HepG2 (cell line): ENCODE measurements around the gene F12. TPM values are rescaled to one million over a fixed set of nuclear protein-coding genes. Genes with fewer than 3 reads are reported as not detected.

ENCODE experiments used
- ATAC-seq: fragments of 200-7000 bp; cut with Tn5 transposase; 3 replicates; pipeline ENCODE4 v1.9.1; 2020; ENCODE audit warnings: mild to moderate bottlenecking, moderate library complexity
- BruUV-seq: library from RNA; stranded (reverse); fragments of 400-500 nt; replicated peaks from 2 replicates; lab custom pipeline; 2021; lab: Mats Ljungman, UMichigan
- CTCF ChIA-PET: fragments of 300-600 bp; formaldehyde crosslinking; extraction: SDS; loops from one replicate; lab custom pipeline; 2021; ENCODE audit warnings: low total read pairs, inconsistent platforms, low intra/inter-chr PET ratio; lab: Yijun Ruan, JAX
- POLR2A ChIA-PET: fragments of 350-600 bp; sonication (Branson Sonifier 250); formaldehyde crosslinking; loops from one replicate; lab custom pipeline; 2020; ENCODE audit warnings: antibody characterized with exemption, inconsistent platforms; lab: Yijun Ruan, JAX
- DNase-seq: peaks from one replicate; pipeline ENCODE4 v3.0.0-alpha.2; 2015; ENCODE audit warnings: low spot score
- FAIRE-seq: peaks from 3 replicates; lab custom pipeline; 2011; peaks lifted over from hg19 to GRCh38; lab: Jason Lieb, UNC
- H2AFZ ChIP-seq: one replicate; pipeline ENCODE4 v1.6.1; 2011; ENCODE audit warnings: low read length, inconsistent platforms
- H3K27ac ChIP-seq: fragments of 300-600 bp; 3 replicates; pipeline ENCODE4 v1.8.0; 2011; ENCODE audit warnings: mixed run types, mild to moderate bottlenecking, mixed read lengths, low read length, inconsistent platforms; ENCODE audit not compliant: insufficient read depth; ENCODE audit errors: extremely low read length
- H3K27me3 ChIP-seq, 2 experiments: fragments of 200-600 bp in 1 of 2; 2 replicates in 1 of 2; 3 replicates in 1 of 2; pipeline versions ENCODE4 v1.6.0 to v1.8.0; 2011; ENCODE audit warnings: low read length in 2 of 2, mild to moderate bottlenecking in 2 of 2, moderate library complexity in 2 of 2, inconsistent platforms in 1 of 2; ENCODE audit not compliant: insufficient read depth in 2 of 2, control insufficient read depth in 1 of 2
- H3K36me3 ChIP-seq, 2 experiments: fragments of 200-600 bp in 1 of 2; replicated peaks in 1 of 2; 2 replicates in 1 of 2; 3 replicates in 1 of 2; pipeline versions ENCODE4 v1.5.1 to v1.8.0; 2011; ENCODE audit warnings: low read length in 2 of 2, inconsistent platforms in 1 of 2; ENCODE audit not compliant: insufficient read depth in 2 of 2, control insufficient read depth in 1 of 2
- H3K4me1 ChIP-seq: 2 replicates; pipeline ENCODE4 v1.5.1; 2012; ENCODE audit warnings: low read length, inconsistent platforms; ENCODE audit not compliant: insufficient read depth
- H3K4me2 ChIP-seq: 2 replicates; pipeline ENCODE4 v1.6.0; 2011; ENCODE audit warnings: low read depth, low read length, inconsistent platforms
- H3K4me3 ChIP-seq, 3 experiments: fragments of 200-600 bp in 1 of 3; sonication (generic), shearing (Covaris generic) in 1 of 3; replicated peaks in 1 of 3; 2 replicates each; pipeline ENCODE4 v1.5.1; 2011 to 2016; ENCODE audit warnings: low read length in 3 of 3, inconsistent platforms in 2 of 3, low read depth in 2 of 3, mild to moderate bottlenecking in 2 of 3, control low read depth in 1 of 3, mixed read lengths in 1 of 3; ENCODE audit not compliant: insufficient read depth in 1 of 3
- H3K79me2 ChIP-seq: one replicate; pipeline ENCODE4 v1.6.1; 2011; ENCODE audit warnings: low read length, inconsistent platforms; ENCODE audit not compliant: insufficient read depth
- H3K9ac ChIP-seq: 2 replicates; pipeline ENCODE4 v1.6.0; 2011; ENCODE audit warnings: mild to moderate bottlenecking, low read depth, low read length, inconsistent platforms; ENCODE audit not compliant: insufficient read depth
- H3K9me3 ChIP-seq: 2 replicates; pipeline ENCODE4 v1.5.1; 2012; ENCODE audit warnings: mild to moderate bottlenecking, low read length
- H4K20me1 ChIP-seq: 2 replicates; pipeline ENCODE4 v1.6.0; 2011; ENCODE audit warnings: inconsistent platforms, mild to moderate bottlenecking, low read length, moderate library complexity; ENCODE audit not compliant: insufficient read depth
- AHR ChIP-seq: IDR thresholded peaks from 2 replicates; pipeline ENCODE4 v1.6.1; 2018; ENCODE audit warnings: missing genetic modification reagents, missing compliant biosample characterization
- DRAP1 ChIP-seq: IDR thresholded peaks from 2 replicates; pipeline ENCODE4 v1.6.1; 2016; ENCODE audit warnings: missing genetic modification reagents, missing compliant biosample characterization
- MYC ChIP-seq: sonication (generic); formaldehyde crosslinking; IDR thresholded peaks from 2 replicates; pipeline ENCODE4 v1.9.0; 2021; ENCODE audit warnings: missing genetic modification reagents, borderline replicate concordance
- NAIF1 ChIP-seq: sonication (generic); formaldehyde crosslinking; IDR thresholded peaks from 2 replicates; pipeline ENCODE4 v1.5.0; 2020; ENCODE audit warnings: mild to moderate bottlenecking, missing genetic modification reagents, borderline replicate concordance
- POLR2AphosphoS5 ChIP-seq: IDR thresholded peaks from 2 replicates; pipeline ENCODE4 v1.6.1; 2012; ENCODE audit warnings: low read depth, low read length
- POLR2G ChIP-seq: fragments of 200-400 bp; formaldehyde crosslinking; IDR thresholded peaks from 2 replicates; pipeline ENCODE4 v1.6.1; 2018; ENCODE audit warnings: mild to moderate bottlenecking, low read depth, low read length, moderate library complexity
- TBP ChIP-seq: sonication (generic); formaldehyde crosslinking; IDR thresholded peaks from 2 replicates; pipeline ENCODE4 v1.5.0; 2020; ENCODE audit warnings: missing genetic modification reagents
- TSC22D2 ChIP-seq: sonication (generic); formaldehyde crosslinking; IDR thresholded peaks from 2 replicates; pipeline ENCODE4 v1.5.1; 2020; ENCODE audit warnings: missing genetic modification reagents, mild to moderate bottlenecking, borderline replicate concordance
- YEATS4 ChIP-seq: sonication (generic); formaldehyde crosslinking; IDR thresholded peaks from 2 replicates; pipeline ENCODE4 v1.4.0; 2020; ENCODE audit warnings: missing genetic modification reagents, borderline replicate concordance
- ZMYM3 ChIP-seq: sonication (generic); formaldehyde crosslinking; IDR thresholded peaks from 2 replicates; pipeline ENCODE4 v1.5.1; 2020; ENCODE audit warnings: mild to moderate bottlenecking, missing genetic modification reagents
- ZNF557 ChIP-seq: sonication (generic); formaldehyde crosslinking; IDR thresholded peaks from 2 replicates; pipeline ENCODE4 v1.4.0; 2020; ENCODE audit warnings: missing genetic modification reagents
- ZNF629 ChIP-seq: sonication (generic); formaldehyde crosslinking; conservative IDR thresholded peaks from 2 replicates; pipeline ENCODE4 v1.5.0; 2020; ENCODE audit warnings: missing genetic modification reagents
- ZNF687 ChIP-seq: sonication (generic); formaldehyde crosslinking; IDR thresholded peaks from 2 replicates; pipeline ENCODE4 v1.5.1; 2020; ENCODE audit warnings: mild to moderate bottlenecking, missing genetic modification reagents, moderate library complexity
- ZNF781 ChIP-seq: sonication (generic); formaldehyde crosslinking; IDR thresholded peaks from 2 replicates; pipeline ENCODE4 v1.5.1; 2020; ENCODE audit warnings: borderline replicate concordance, mild to moderate bottlenecking, missing genetic modification reagents; ENCODE audit errors: not compliant biosample characterization
- ZSCAN9 ChIP-seq: IDR thresholded peaks from 2 replicates; pipeline ENCODE4 v1.6.1; 2016; ENCODE audit warnings: borderline replicate concordance
- WGBS: methylation state at CpG from one replicate; pipeline ENCODE4 v1.1.6; 2017; ENCODE audit warnings: low lambda C conversion rate; 5-methylcytosine and 5-hydroxymethylcytosine counted together
- in situ Hi-C: cut with HindIII; loops from 2 replicates; pipeline ENCODE4 v1.10.0; 2017; ENCODE audit warnings: low pct_unique_long_range_greater_than_20kb; ENCODE audit not compliant: extremely low pct_ligation_motif_present
- intact Hi-C: fragments of 100-400 bp; cut with micrococcal nuclease; formaldehyde crosslinking; loops from one replicate; pipeline ENCODE4 v1.10.0; 2022; ENCODE audit not compliant: unreplicated experiment
- polyA plus RNA-seq, 8 experiments: library from polyadenylated mRNA; depleted of rRNA in 3 of 8; stranded (reverse) in 7 of 8; unstranded in 1 of 8; fragments of >200 nt; fragmentation: Illumina TruSeq in 4 of 8; extraction: Trizol in 4 of 8; gene quantifications; 2 replicates each; pipeline versions ENCODE4 v1.2.1 to v1.2.3, GENCODE V29; 2011 to 2016; ENCODE audit warnings: low read depth in 4 of 8, missing spikeins in 1 of 8, mixed read lengths in 1 of 8; ENCODE audit not compliant: insufficient read depth in 1 of 8
- total RNA-seq, 5 experiments: library from RNA; depleted of rRNA; stranded (reverse); fragments of >200 nt; fragmentation: Illumina TruSeq; extraction: Trizol; gene quantifications; 2 replicates each; pipeline ENCODE4 v1.2.3, GENCODE V29; 2016; ENCODE audit warnings: low read depth in 1 of 5

The F12 gene
- total and polyA plus RNA-seq, 2 of the 13 experiments (the other 11 are each of a cell fraction or from before 2014, with no cell fraction given): 2.5 to 3.0 TPM

GRCh38 chr5:177373806-177374205 lies 35.6 kb downstream of the F12 start:
- Histone ChIP-seq H4K20me1 (no peaks in the 10 kb centered on the region), H3K79me2 (peaks cover 8% of the 10 kb centered on the region), H3K36me3 (0 out of 5 replicates have a peak, but pooled peaks cover 0 to 4% of the 10 kb centered on the region in 2 experiments), H3K9me3 (no peaks in the 10 kb centered on the region), H3K27ac (no peak overlapping the region), H3K4me2 (no peak overlapping the region), H3K4me1 (peaks cover 83% of the 10 kb centered on the region), H3K27me3 (no peaks in the 10 kb centered on the region; a peak in 1 of 5 replicates), H3K9ac (no peak overlapping the region), H2AFZ (no peak overlapping the region), H3K4me3 (no peak overlapping the region)
- TF ChIP-seq AHR (CRISPR knock-in tag): no peak
- TF ChIP-seq POLR2G: 0 out of 2 replicates have a peak, but pooled peaks have one; percentile 14
- no TSS peak for BruUV-seq
- no peak for DNase-seq
- in situ Hi-C loops (loop anchor here (25.0 kb wide), 1 partner anchor 837 kb away; the partner anchor contains the start of genes CDHR2 and RNF44), intact Hi-C loops (no loop called here)
- WGBS: 98% methylated on average over 4 of the region's 6 CpGs
- POLR2A ChIA-PET: interaction anchor here (4.1 kb wide), 1 partner anchor 10 kb away, joined by 19 read pairs; the partner anchor contains the start of gene SLC34A1
- no peak for FAIRE-seq
- no peak for ATAC-seq
- CTCF ChIA-PET: no interaction called here

GRCh38 chr5:177372910-177373309 lies 36.5 kb downstream of the F12 start:
- Histone ChIP-seq H3K27me3 (no peaks in the 10 kb centered on the region; a peak in 1 of 5 replicates), H2AFZ (no peak overlapping the region), H3K9ac (no peak overlapping the region), H3K4me1 (peaks cover 76% of the 10 kb centered on the region), H3K79me2 (peaks cover 8% of the 10 kb centered on the region), H3K4me3 (no peak overlapping the region), H3K36me3 (0 out of 5 replicates have a peak, but pooled peaks cover 0 to 4% of the 10 kb centered on the region in 2 experiments), H4K20me1 (no peaks in the 10 kb centered on the region), H3K27ac (no peak overlapping the region), H3K9me3 (no peaks in the 10 kb centered on the region), H3K4me2 (0 out of 2 replicates have a peak overlapping the region, but pooled peaks have one; percentile 100)
- WGBS: 95% methylated on average over 6 of the region's 6 CpGs
- no TSS peak for BruUV-seq
- ChIA-PET CTCF (no interaction called here), POLR2A (interaction anchor here (2.9 to 4.7 kb wide), 3 partner anchors 10 to 20 kb away, joined by 19 to 84 read pairs (median 25); partner anchors contain the start of genes LMAN2 and SLC34A1)
- ATAC-seq (no peak), FAIRE-seq (no peak), DNase-seq (no peak)
- TF ChIP-seq MYC (CRISPR knock-in tag) (no peak), ZMYM3 (no peak), ZNF687 (CRISPR knock-in tag) (no peak), POLR2AphosphoS5 (no peak), TBP (CRISPR knock-in tag) (no peak), DRAP1 (CRISPR knock-in tag) (no peak), TSC22D2 (no peak), ZNF629 (no peak), NAIF1 (no peak), YEATS4 (CRISPR knock-in tag) (no peak), ZNF781 (no peak), ZNF557 (CRISPR knock-in tag) (no peak), ZSCAN9 (no peak)
- in situ Hi-C loops (loop anchor here (25.0 kb wide), 1 partner anchor 836 kb away; the partner anchor contains the start of genes CDHR2 and RNF44), intact Hi-C loops (no loop called here)
